Measurements from ENCODE around the gene P2RX7. TPM values are rescaled to one million over a fixed set of nuclear protein-coding genes. Genes with fewer than 3 reads are reported as not detected.

P2RX7 gene
- total and polyA plus RNA-seq, 2 donors (not counting 3 experiments of a cell fraction or from before 2014, with no cell fraction given): 1.3 to 8.1 TPM

DNA sequence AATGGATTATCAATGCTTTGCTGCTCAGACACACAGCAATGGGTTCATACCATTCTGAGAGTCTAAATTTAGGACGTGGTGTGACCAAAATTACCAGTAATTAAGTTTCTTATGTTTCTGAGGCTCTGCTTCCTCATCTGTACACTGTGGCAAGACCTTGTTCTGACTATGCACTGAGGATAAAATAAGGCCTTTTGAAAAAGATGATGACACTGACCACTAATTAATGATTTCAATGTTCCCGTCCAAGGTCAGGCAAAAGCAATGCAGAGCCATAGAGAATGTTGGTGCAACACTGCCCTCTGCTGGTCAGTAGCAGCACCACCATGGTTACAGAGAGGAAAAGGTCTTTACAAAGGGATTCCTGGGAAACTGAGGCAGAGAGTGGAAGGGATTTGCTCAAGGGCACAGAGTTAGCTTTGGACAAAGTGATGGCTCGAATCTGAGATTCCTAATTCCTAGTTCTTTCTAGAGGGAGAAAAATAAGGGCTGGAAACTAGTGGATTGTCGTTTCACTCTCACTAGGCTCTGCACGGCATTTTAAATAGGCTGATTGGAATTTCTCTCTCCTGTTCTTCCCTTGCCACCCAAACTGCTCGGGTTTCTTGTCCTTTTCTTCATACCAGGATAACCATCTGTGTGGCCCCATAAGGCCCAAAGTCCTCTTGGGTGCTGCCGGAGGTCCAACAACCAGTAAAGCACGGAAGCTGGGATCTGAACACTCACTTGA, 22.3 kb upstream of the P2RX7 start:
- Histone ChIP-seq H4K20me1 (replicated peaks; ENCODE audit: control insufficient read depth, extremely low read depth, insufficient read depth, low read length) (no peaks in the 10 kb centered on the region), H3K79me2 (ENCODE audit: control insufficient read depth, insufficient read depth, low read length) (no peaks in the 10 kb centered on the region), H3K9me1 (replicated peaks; ENCODE audit: control insufficient read depth, extremely low read depth, insufficient read depth, low read length) (no peaks in the 10 kb centered on the region), H3K4me2 (ENCODE audit: insufficient read depth, low read length) (no peak overlapping the region), H3K4me3 (replicated peaks in 1 of 3; ENCODE audit: insufficient read depth in 1 of 3, low read depth in 1 of 3, low read length in 3 of 3) (no peak overlapping the region), H3K4me1 (ENCODE audit: control insufficient read depth, extremely low read depth, insufficient read depth, low read length) (no peaks in the 10 kb centered on the region), H3K9ac (replicated peaks; ENCODE audit: extremely low read depth, insufficient read depth, low read length) (no peak overlapping the region), H2AFZ (ENCODE audit: low read depth, low read length) (no peak overlapping the region), H3K36me3 (ENCODE audit: control insufficient read depth in 2 of 2, extremely low read depth in 1 of 2, insufficient read depth in 2 of 2, low read length in 2 of 2) (no peaks in the 10 kb centered on the region), H3K27me3 (ENCODE audit: control insufficient read depth in 2 of 2, insufficient read depth in 2 of 2, low read length in 2 of 2) (no peaks in the 10 kb centered on the region), H3K9me3 (replicated peaks; ENCODE audit: control insufficient read depth, insufficient read depth, low read length) (no peaks in the 10 kb centered on the region), H3K27ac (ENCODE audit: insufficient read depth, low read depth, low read length) (no peak overlapping the region)
- peak; percentile 89 for FAIRE-seq
- DNase-seq (ENCODE audit: low read depth, low spot score): peak; percentile 63
- ChIA-PET POLR2A (interaction anchor here (0.6 kb wide), 1 partner anchor 839 kb away, joined by 4 read pairs; no protein-coding TSS in a partner anchor), CTCF (interaction anchor here (0.5 to 3.9 kb wide), 13 partner anchors 10 to 528 kb away, joined by 3 to 45 read pairs (median 4); no protein-coding TSS in a partner anchor)
- TF ChIP-seq FOS (IDR thresholded peaks at IDR 0.05; ENCODE audit: borderline replicate concordance, insufficient read depth, low read length) (no peak), GATA2 (IDR thresholded peaks at IDR 0.05; ENCODE audit: insufficient read depth, insufficient read length, low read depth, low read length) (no peak), MYC (IDR thresholded peaks at IDR 0.05; ENCODE audit: low read depth, low read length) (no peak), CTCF (IDR thresholded peaks at IDR 0.05; ENCODE audit: extremely low read depth in 1 of 2, insufficient read depth in 1 of 2, low read depth in 1 of 2, low read length in 2 of 2) (peak; percentile 80 to 92), JUN (IDR thresholded peaks at IDR 0.05; ENCODE audit: borderline replicate concordance, insufficient read depth, insufficient read length, low read depth) (no peak), POLR2AphosphoS5 (IDR thresholded peaks at IDR 0.05; ENCODE audit: insufficient read depth, low read depth, low read length) (no peak), EZH2 (IDR thresholded peaks at IDR 0.05; ENCODE audit: borderline replicate concordance, low read depth, low read length, severe bottlenecking) (no peak), POLR2A (IDR thresholded peaks at IDR 0.05; ENCODE audit: low read depth, low read length) (no peak)
- TF ChIP-seq, protein P1, sequence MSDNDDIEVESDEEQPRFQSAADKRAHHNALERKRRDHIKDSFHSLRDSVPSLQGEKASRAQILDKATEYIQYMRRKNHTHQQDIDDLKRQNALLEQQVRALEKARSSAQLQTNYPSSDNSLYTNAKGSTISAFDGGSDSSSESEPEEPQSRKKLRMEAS (IDR thresholded peaks at IDR 0.05; ENCODE audit: insufficient read depth, insufficient read length): no peak
- dilution Hi-C loops (cut with MboI; ENCODE audit: extremely low pct_ligation_motif_present, low sequenced_read_pairs) (no loop called here), intact Hi-C loops (cut with micrococcal nuclease) (loop anchor here (1.0 to 2.0 kb wide), 7 partner anchors 14 to 527 kb away; no protein-coding TSS in a partner anchor)
- BruUV-seq (replicated peaks): no TSS peak

Measured in endothelial cell of umbilical vein (primary cell).